Measurements from ENCODE around the gene TSPAN15.
A peak's percentile ranks its signal among the peaks of the same experiment; 100 is the strongest.

The TSPAN15 gene
- total RNA-seq = 1.3 to 16.8 (median 9.2) reads per million in 18 experiments

- DNase-seq = peak; percentile 76 to 83
These were observed at the start of gene TSPAN15 for GRCh38 chr10:69451209-69451783. Gene TSPAN15 (plus strand): TSS chr10:69451465. CDS start chr10:69451595, 130 bp downstream.

GRCh38 chr10:69402386-69402785 is 48.9 kb upstream of the TSPAN15 start:
- no peak for DNase-seq

- no peak for DNase-seq
These were observed 48.2 kb upstream of the TSPAN15 start for GRCh38 chr10:69403066-69403465.

GRCh38 chr10:69403519-69403918 is 47.7 kb upstream of the TSPAN15 start:
- DNase-seq = peak; percentile 88 to 95

GRCh38 chr10:69404786-69405185 is 46.5 kb upstream of the TSPAN15 start:
- DNase-seq = no peak

GRCh38 chr10:69405221-69405620 is 46.0 kb upstream of the TSPAN15 start:
- DNase-seq = no peak

GRCh38 chr10:69406302-69406811 is 44.9 kb upstream of the TSPAN15 start:
- DNase-seq = peak in 1 of 2 donors; percentile 21

GRCh38 chr10:69406816-69407580 is 44.3 kb upstream of the TSPAN15 start:
- no peak for DNase-seq

GRCh38 chr10:69407621-69408301 is 43.5 kb upstream of the TSPAN15 start:
- DNase-seq = peak; percentile 19 to 31

GRCh38 chr10:69408318-69409175 is 42.7 kb upstream of the TSPAN15 start:
- peak; percentile 92 to 95 for DNase-seq

GRCh38 chr10:69409176-69409495 is 42.1 kb upstream of the TSPAN15 start:
- no peak for DNase-seq

GRCh38 chr10:69409968-69410367 is 41.3 kb upstream of the TSPAN15 start:
- DNase-seq = peak; percentile 77 to 80

- DNase-seq = no peak
These were observed 40.8 kb upstream of the TSPAN15 start for GRCh38 chr10:69410487-69410886.

- peak in 1 of 2 donors; percentile 27 for DNase-seq
These were observed 39.8 kb upstream of the TSPAN15 start for GRCh38 chr10:69411476-69411875.

- DNase-seq = peak in 1 of 2 donors; percentile 14
These were observed 39.0 kb upstream of the TSPAN15 start for GRCh38 chr10:69412232-69412790.

- DNase-seq = peak; percentile 44 to 52
These were observed 37.9 kb upstream of the TSPAN15 start for GRCh38 chr10:69413221-69413865.

GRCh38 chr10:69414036-69415018 is 36.9 kb upstream of the TSPAN15 start:
- no peak for DNase-seq

- no peak for DNase-seq
These were observed 36.2 kb upstream of the TSPAN15 start for GRCh38 chr10:69415049-69415448.

- no peak for DNase-seq
These were observed 35.3 kb upstream of the TSPAN15 start for GRCh38 chr10:69415951-69416350.

GRCh38 chr10:69416695-69417094 is 34.6 kb upstream of the TSPAN15 start, which contains the start of gene TACR2:
Gene TACR2 (minus strand): TSS chr10:69416918. CDS start chr10:69416323, 595 bp downstream.
- no peak for DNase-seq
